WERI-Rb-1 (cell line): Measurements from ENCODE around the gene FRMD4B.

Experiments used
- DNase-seq: peaks from one replicate; pipeline ENCODE4 v3.0.0-alpha.2; 2020
- H3K27ac ChIP-seq: fragments of 250-450 bp; sonication (Bioruptor Pico); 2 replicates; pipeline ENCODE4 v1.5.1; 2020; ENCODE audit warnings: mild to moderate bottlenecking, moderate library complexity
- H3K27me3 ChIP-seq: fragments of 250-450 bp; sonication (Bioruptor Pico); 2 replicates; pipeline ENCODE4 v1.5.1; 2021; ENCODE audit warnings: mild to moderate bottlenecking, low read depth, moderate library complexity; ENCODE audit not compliant: insufficient read depth, severe bottlenecking
- H3K36me3 ChIP-seq: fragments of 250-450 bp; sonication (Bioruptor Pico); 2 replicates; pipeline ENCODE4 v1.5.1; 2020; ENCODE audit warnings: mild to moderate bottlenecking, moderate library complexity
- H3K4me3 ChIP-seq: 2 replicates; pipeline ENCODE4 v1.5.1; 2011; ENCODE audit warnings: low read depth, mild to moderate bottlenecking, control low read depth, low read length
- H3K9me3 ChIP-seq: fragments of 250-450 bp; sonication (Bioruptor Pico); 2 replicates; pipeline ENCODE4 v1.5.1; 2021; ENCODE audit warnings: mild to moderate bottlenecking, moderate library complexity; ENCODE audit not compliant: severe bottlenecking
- TF ChIP-seq, protein P1 (sequence below): IDR thresholded peaks from 2 replicates; pipeline ENCODE4 v1.5.1; 2011; ENCODE audit warnings: low read depth, mild to moderate bottlenecking, control low read depth, inconsistent platforms, low read length

FRMD4B gene

DNA sequence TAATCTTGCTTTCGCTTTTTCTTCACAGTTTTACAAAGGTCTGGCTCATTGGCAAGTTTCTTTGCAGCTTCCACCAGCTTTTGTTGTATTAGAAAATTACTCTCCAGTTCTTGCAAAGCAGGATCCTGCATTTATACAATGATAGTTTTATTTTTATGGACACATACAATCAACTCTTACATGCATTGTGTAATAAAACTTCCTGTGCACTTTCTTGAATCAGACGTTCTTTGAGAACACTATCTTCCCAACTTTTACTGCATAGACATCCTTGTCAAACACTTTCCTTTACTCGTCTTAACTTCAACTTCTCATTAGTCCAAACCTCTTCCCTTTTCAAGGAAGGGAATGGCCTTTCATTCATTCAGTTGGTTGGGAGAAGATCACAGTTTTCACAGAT, 192.1 kb downstream of the FRMD4B start:
- TF ChIP-seq, protein P1, sequence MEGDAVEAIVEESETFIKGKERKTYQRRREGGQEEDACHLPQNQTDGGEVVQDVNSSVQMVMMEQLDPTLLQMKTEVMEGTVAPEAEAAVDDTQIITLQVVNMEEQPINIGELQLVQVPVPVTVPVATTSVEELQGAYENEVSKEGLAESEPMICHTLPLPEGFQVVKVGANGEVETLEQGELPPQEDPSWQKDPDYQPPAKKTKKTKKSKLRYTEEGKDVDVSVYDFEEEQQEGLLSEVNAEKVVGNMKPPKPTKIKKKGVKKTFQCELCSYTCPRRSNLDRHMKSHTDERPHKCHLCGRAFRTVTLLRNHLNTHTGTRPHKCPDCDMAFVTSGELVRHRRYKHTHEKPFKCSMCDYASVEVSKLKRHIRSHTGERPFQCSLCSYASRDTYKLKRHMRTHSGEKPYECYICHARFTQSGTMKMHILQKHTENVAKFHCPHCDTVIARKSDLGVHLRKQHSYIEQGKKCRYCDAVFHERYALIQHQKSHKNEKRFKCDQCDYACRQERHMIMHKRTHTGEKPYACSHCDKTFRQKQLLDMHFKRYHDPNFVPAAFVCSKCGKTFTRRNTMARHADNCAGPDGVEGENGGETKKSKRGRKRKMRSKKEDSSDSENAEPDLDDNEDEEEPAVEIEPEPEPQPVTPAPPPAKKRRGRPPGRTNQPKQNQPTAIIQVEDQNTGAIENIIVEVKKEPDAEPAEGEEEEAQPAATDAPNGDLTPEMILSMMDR, result no peak
- no peak overlapping the region for H3K27ac ChIP-seq
- H3K4me3 ChIP-seq, result no peak overlapping the region
- DNase-seq, result no peak
- no peaks in the 10 kb centered on the region for H3K36me3 ChIP-seq
- H3K9me3 ChIP-seq, result no peaks in the 10 kb centered on the region
- no peaks in the 10 kb centered on the region for H3K27me3 ChIP-seq

DNA sequence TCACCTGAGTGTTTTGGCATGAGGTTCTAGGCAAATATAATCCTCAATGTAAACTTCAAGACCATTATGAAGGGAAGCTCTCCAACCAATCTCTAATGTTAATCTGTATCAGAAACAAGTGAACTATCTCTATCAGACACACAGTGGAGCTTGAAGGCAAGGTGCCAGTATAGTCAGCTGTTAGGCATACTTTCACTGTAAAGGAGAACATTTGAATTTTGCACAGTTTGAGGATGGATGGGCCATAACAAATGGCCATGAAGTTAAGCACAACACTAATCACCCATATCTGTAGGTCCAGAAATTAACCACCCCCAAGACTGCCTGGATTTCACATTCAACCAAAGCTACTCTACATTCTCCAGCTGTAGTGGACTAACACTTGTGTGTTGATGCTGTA, 194.4 kb downstream of the FRMD4B start:
- H3K9me3 ChIP-seq, result no peaks in the 10 kb centered on the region
- TF ChIP-seq, protein P1, result no peak
- DNase-seq, result no peak
- H3K4me3 ChIP-seq, result no peak overlapping the region
- H3K27ac ChIP-seq, result no peak overlapping the region
- no peaks in the 10 kb centered on the region for H3K27me3 ChIP-seq
- H3K36me3 ChIP-seq, result no peaks in the 10 kb centered on the region

DNA sequence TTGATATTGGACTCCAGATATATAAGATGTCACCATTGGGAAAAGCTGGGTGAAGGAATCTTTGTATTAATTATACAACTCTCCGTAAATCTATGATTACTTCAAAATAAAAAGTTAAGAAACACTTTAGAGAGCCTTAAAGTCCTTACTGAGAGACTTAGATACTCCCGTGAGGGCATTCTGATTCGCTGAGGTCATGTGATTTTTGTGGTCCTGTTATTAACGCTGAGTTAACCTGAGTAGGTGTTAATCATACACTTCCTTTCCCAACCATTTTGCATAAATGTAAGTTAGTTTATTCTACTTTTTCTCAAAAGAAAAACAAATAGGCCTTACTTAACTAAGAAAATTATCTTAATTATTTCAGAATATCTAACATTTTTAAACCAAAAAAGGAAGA, 196.4 kb downstream of the FRMD4B start:
- Histone ChIP-seq H3K9me3 (no peaks in the 10 kb centered on the region), H3K36me3 (no peaks in the 10 kb centered on the region), H3K4me3 (no peak overlapping the region), H3K27me3 (no peaks in the 10 kb centered on the region), H3K27ac (no peak overlapping the region)
- TF ChIP-seq, protein P1, result no peak
- DNase-seq, result no peak

DNA sequence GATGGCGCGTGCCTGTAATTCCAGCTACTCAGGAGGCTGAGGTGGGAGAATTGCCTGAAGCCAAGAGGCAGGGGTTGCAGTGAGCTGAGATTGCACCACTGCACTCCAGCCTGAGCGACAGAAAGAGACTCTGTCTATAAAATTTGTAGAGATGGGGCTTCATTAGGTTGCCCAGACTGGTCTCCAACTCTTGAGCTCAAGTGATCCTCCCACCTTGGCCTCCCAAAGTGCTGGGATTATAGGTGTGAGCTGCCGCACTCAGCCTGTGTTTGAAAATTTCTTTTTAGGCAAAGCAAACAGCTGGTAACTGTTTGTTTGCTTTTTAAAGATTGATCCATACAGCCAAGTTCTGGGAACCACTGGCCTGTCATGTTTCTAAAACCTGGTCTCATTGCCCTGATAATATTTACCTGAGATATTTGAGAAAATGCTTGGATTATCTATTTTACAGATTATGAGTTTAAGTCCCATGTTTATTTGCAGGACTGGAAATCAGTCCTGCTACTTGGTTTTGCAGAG, 199.3 kb downstream of the FRMD4B start:
- Histone ChIP-seq H3K27me3 (no peaks in the 10 kb centered on the region), H3K9me3 (no peaks in the 10 kb centered on the region)
- TF ChIP-seq, protein P1, result no peak

DNA sequence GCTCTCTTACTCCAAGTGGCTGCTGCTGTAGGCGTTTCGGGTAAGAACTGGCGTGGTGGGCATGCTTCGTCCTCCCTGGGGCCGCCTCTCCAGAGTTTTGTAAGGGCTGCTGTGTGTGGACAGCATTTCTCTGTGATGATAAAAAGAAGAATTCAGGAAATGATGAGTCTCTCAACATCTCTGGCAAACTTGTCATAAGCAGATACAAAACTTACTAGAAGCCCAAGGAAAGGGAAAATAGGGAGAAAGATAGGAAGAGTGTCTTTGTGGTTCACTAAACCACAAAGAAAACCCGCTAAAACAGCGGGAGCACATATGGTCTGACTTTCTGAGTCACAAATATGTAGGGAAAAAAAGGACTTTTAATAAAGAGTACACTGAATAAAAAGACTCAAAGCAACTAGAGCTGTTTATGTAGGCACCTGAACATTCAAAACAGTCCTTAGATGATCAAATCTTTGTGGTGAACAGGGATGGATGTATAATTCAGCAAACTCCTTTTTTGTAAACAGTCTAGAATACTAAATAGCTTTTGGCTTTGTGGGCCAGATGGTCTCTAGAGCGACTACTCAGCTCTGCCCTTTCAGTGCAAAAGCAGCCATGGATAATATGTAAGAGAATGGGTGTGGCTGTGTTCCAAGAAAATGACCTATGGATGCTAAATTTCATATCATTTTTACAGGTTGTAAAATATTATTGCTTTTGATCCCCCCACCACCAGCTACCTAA, 203.1 kb downstream of the FRMD4B start:
- no peak for DNase-seq
- H3K27me3 ChIP-seq, result no peaks in the 10 kb centered on the region
- H3K36me3 ChIP-seq, result no peaks in the 10 kb centered on the region
- no peaks in the 10 kb centered on the region for H3K9me3 ChIP-seq
- no peak overlapping the region for H3K4me3 ChIP-seq
- H3K27ac ChIP-seq, result no peak overlapping the region
- TF ChIP-seq, protein P1, result no peak

More for the DNA sequence above, 199.3 kb downstream of the FRMD4B start:
- Histone ChIP-seq H3K4me3 (no peak overlapping the region), H3K27ac (no peak overlapping the region), H3K36me3 (no peaks in the 10 kb centered on the region)
- no peak for DNase-seq
